Right lobe of liver (tissue), 4 donors: ENCODE results near the gene COX7B.

Source experiments
- CTCF ChIP-seq, 4 donors: fragments of 200-600 bp in 3 of 4; fragments of 450-650 bp in 1 of 4; IDR thresholded peaks; one replicate each; pipeline versions ENCODE4 v1.5.1 to v1.8.0; 2016 to 2022; ENCODE audit warnings: antibody characterized with exemption in 4 of 4, mild to moderate bottlenecking in 2 of 4
- POLR2A ChIP-seq: fragments of 450-650 bp; IDR thresholded peaks from one replicate; pipeline ENCODE4 v1.6.1; 2017; ENCODE audit warnings: antibody characterized with exemption, mild to moderate bottlenecking
- donor health status: DM: no; HTN: no; CAD: no.
- donor health status: DM: no; HTN: no; CAD: no.
- donor health status: DM: no; HTN: yes; CAD: no.

DNA sequence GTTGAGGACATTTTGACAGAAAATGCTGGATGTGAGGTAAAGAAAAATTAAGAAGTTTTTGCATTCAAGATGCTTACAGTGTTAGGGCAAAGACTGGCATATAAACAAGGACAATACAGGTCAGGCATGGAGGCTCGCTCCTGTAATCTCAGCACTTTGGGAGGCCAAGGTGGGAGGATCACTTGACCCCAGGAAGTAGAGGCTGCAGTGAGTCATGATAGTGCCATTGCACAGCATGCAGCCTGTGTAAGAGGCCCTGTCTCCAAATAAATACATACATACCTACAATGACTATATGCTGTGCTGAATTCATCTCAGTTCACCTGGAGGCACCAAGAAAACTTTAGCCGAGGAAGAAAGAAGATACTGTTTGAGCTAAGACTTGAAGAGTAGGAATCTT, 6.4 kb upstream of the COX7B start:
- TF ChIP-seq CTCF (IDR thresholded peaks at IDR 0.05) (no peak), POLR2A (no peak)
